Sigmoid colon (tissue), 7 donors: ENCODE data around the gene PRKCA. TPM values are rescaled to one million over a fixed set of nuclear protein-coding genes. Genes with fewer than 3 reads are reported as not detected.

Experiments used
- DNase-seq: peaks from one replicate; pipeline ENCODE4 v3.0.0-alpha.2; 2019
- H3K27ac ChIP-seq, 4 donors: fragments of 200-600 bp; sonication (generic); one replicate each; pipeline ENCODE4 v1.5.1; 2016 to 2019; ENCODE audit warnings: mild to moderate bottlenecking in 1 of 4
- H3K27me3 ChIP-seq, 3 donors: fragments of 200-600 bp; sonication (generic); one replicate each; pipeline ENCODE4 v1.5.1; 2019; ENCODE audit warnings: mild to moderate bottlenecking in 1 of 3
- H3K36me3 ChIP-seq, 4 donors: fragments of 200-600 bp; sonication (generic); one replicate each; pipeline ENCODE4 v1.5.1; 2016 to 2019
- H3K4me1 ChIP-seq, 4 donors: fragments of 200-600 bp; sonication (generic); one replicate each; pipeline ENCODE4 v1.5.1; 2017 to 2019
- H3K4me3 ChIP-seq, 4 donors: fragments of 200-600 bp; sonication (generic); one replicate each; pipeline ENCODE4 v1.5.1; 2017 to 2019; ENCODE audit warnings: mild to moderate bottlenecking in 2 of 4, moderate library complexity in 1 of 4
- H3K9me3 ChIP-seq, 4 donors: fragments of 200-600 bp in 3 of 4; sonication (generic) in 3 of 4; one replicate each; pipeline versions ENCODE4 v1.5.1 to v1.6.1; 2013 to 2019
- EP300 ChIP-seq, 4 donors: sonication (generic); formaldehyde crosslinking; IDR thresholded peaks; one replicate each; pipeline ENCODE4 v1.6.1; 2017; ENCODE audit warnings: antibody characterized with exemption in 4 of 4
- POLR2A ChIP-seq, 2 donors: fragments of 450-650 bp; IDR thresholded peaks; one replicate each; pipeline ENCODE4 v1.6.1; 2016; ENCODE audit warnings: antibody characterized with exemption in 2 of 2, mild to moderate bottlenecking in 2 of 2, moderate library complexity in 2 of 2
- POLR2AphosphoS5 ChIP-seq, 4 donors: sonication (generic); formaldehyde crosslinking; IDR thresholded peaks; one replicate each; pipeline ENCODE4 v1.6.1; 2017; ENCODE audit warnings: antibody characterized with exemption in 4 of 4
- WGBS, 2 donors: extraction: QIAGEN DNeasy Blood & Tissue Kit; methylation state at CpG; one replicate each; pipeline ENCODE4 v1.1.7; 2013; 5-methylcytosine and 5-hydroxymethylcytosine counted together
- intact Hi-C: fragments of 100-400 bp; cut with DNase I; formaldehyde crosslinking; loops from one replicate; pipeline ENCODE4 v1.15.1; 2023
- polyA plus RNA-seq, 3 donors: library from polyadenylated mRNA; stranded (reverse); fragments of 200-250 nt; gene quantifications; one replicate each; pipeline ENCODE4 v1.2.3, GENCODE V29; 2013
- total RNA-seq, 4 donors: library from RNA; depleted of rRNA; stranded (reverse); fragments of >200 nt; gene quantifications; one replicate each; pipeline ENCODE4 v1.1.0, GENCODE V29; 2016
- TF ChIP-seq, protein P1 (sequence below), 4 experiments: fragments of 450-650 bp in 3 of 4; fragments of 200-600 bp in 1 of 4; IDR thresholded peaks; one replicate each; pipeline ENCODE4 v1.5.1; 2016 to 2019; ENCODE audit warnings: antibody characterized with exemption in 4 of 4, mild to moderate bottlenecking in 3 of 4, moderate library complexity in 2 of 4
- donor health status: healthy with polysubstance abuse.
- donor health status: Bipolar disorder and iron deficiency.
- donor health status: healthy.

PRKCA gene
- total and polyA plus RNA-seq, 7 donors, result 6.6 to 58.4 (median 42.6) TPM

DNA sequence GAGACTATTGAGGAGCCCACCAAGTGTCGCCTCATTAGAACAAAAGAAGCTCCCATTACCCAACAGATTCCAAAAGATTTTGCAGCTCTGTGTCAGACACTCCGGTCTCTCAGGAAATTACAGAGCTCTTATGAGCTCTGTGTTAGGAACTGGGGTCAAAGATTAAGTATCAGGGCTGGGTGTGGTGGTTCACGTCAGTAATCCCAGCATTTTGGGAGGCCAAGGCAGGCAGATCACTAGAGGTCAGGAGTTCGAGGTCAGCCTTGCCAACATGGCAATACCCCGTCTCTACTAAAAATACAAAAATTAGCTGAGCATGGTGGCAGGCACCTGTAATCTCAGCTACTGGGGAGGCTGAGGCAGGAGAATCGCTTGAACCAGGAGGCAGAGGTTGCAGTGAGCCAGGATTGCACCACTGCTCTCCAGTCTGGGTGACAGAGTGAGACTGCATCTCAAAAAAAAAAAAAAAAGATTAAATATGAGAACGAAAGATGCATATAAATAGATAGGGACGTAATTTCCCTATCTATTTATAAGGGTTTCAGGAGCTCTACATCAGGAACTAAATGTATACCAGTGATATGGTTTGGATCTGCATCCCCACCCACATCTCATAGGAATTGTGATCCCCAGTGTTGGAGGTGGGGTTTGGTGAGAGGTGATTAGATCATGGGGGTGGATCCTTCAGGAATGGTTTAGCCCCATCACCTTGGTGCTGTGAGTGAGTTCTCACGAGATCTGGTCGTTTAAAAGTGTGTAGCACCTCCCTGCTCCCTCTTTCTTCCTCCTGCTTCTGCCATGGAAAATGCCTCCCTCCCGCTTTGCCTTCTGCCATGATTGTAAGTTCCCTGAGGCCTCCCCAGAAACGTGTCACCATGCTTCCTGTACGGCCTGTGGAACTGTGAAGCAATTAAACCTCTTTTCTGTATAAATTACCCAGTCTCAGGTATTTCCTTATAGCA is 111.4 kb downstream of the PRKCA start:
- no peak overlapping the region for H3K27ac ChIP-seq
- whole genome bisulfite sequencing, 2 donors, result 62 to 82% methylated on average over 13 of the region's 13 CpGs
- no peaks in the 10 kb centered on the region for H3K27me3 ChIP-seq
- no peaks in the 10 kb centered on the region for H3K9me3 ChIP-seq
- H3K36me3 ChIP-seq, result no peaks in the 10 kb centered on the region
- no peak overlapping the region for H3K4me3 ChIP-seq
- peaks cover 0 to 43% (median 15%) of the 10 kb centered on the region in 4 donors for H3K4me1 ChIP-seq
- TF ChIP-seq EP300 (IDR thresholded peaks at IDR 0.05), result no peak
- intact Hi-C loops, result no loop called here
- no peak for DNase-seq

DNA sequence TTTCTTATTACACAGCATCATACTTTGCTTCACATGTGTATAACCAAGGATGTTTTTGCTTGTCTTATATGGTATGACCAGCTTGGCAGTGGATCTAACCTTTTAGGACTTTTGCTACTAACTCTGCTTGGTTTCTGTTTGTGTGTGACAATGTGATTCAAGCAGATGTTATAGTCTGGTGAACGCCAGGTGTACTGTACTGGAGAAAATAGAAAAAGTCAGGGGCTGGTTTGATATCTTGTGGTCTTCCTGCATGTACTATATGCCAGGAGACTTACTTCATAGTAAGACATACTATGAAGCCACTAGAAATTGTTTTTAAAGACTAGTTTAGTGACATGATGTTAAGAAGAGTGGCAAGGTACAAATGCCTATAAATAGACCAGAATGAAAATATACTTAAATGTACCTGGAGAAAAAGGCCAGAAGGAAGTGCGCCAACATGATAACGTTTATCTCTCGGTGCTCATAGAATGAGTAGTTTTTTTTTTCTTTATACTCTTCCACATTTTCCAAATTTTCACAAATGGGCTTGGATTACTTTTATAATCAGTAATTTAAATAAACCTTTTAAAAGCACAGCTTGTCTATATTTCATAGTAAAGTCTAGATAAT is 112.3 kb downstream of the PRKCA start:
- Histone ChIP-seq H3K27ac (no peak overlapping the region), H3K36me3 (no peaks in the 10 kb centered on the region), H3K9me3 (no peaks in the 10 kb centered on the region), H3K4me3 (no peak overlapping the region), H3K4me1 (peaks cover 0 to 43% (median 15%) of the 10 kb centered on the region in 4 donors), H3K27me3 (no peaks in the 10 kb centered on the region)
- 26 to 65% methylated on average over 4 of the region's 4 CpGs for WGBS, 2 donors
- no peak for TF ChIP-seq EP300 (IDR thresholded peaks at IDR 0.05)
- no peak for TF ChIP-seq POLR2AphosphoS5 (IDR thresholded peaks at IDR 0.05)
- no peak for TF ChIP-seq POLR2A (IDR thresholded peaks at IDR 0.05)
- TF ChIP-seq, protein P1, sequence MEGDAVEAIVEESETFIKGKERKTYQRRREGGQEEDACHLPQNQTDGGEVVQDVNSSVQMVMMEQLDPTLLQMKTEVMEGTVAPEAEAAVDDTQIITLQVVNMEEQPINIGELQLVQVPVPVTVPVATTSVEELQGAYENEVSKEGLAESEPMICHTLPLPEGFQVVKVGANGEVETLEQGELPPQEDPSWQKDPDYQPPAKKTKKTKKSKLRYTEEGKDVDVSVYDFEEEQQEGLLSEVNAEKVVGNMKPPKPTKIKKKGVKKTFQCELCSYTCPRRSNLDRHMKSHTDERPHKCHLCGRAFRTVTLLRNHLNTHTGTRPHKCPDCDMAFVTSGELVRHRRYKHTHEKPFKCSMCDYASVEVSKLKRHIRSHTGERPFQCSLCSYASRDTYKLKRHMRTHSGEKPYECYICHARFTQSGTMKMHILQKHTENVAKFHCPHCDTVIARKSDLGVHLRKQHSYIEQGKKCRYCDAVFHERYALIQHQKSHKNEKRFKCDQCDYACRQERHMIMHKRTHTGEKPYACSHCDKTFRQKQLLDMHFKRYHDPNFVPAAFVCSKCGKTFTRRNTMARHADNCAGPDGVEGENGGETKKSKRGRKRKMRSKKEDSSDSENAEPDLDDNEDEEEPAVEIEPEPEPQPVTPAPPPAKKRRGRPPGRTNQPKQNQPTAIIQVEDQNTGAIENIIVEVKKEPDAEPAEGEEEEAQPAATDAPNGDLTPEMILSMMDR (IDR thresholded peaks at IDR 0.05), result no peak
- intact Hi-C loops, result no loop called here
- DNase-seq, result no peak

DNA sequence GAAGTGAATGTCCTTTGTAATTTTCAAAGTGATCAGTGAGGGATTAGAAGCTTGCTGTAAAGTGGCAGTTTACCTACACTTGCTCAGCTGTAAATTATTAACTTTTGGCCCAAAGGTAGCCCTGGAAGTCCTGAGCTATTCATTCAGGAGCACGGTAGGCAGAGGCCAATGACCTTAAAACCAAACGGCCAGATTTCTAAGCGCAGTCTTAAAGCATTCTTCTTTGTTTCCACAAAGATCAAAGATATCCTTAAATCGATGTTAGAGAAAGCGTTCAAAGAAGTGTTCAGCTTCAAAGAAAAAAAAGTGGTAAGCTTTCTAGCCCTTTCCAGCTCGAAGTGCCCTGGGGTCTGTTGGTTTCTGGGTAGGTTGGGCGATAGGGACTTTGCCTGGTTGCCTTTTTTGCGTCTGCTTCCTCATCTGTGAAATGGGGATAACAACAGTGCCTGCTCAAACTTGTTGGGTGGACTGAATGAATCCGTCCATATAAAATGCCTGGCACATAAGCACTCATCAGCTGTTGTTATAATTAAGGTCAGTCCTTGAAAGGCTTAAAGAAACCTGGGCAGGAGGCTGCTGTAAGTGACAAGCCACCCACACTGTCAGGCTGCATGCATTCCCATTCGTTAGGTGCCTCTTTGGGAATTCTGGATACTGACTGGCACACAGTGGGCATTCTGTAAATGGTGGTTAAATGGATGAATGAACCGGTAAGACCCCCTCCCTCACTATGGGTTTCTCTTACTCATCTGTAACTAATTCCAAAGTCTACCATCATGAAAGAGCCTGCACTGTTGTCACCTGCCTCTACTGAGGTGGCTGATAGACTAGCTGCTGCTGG is 113.2 kb downstream of the PRKCA start:
- H3K36me3 ChIP-seq, result no peaks in the 10 kb centered on the region
- 25 to 57% methylated on average over 11 of the region's 11 CpGs for WGBS, 2 donors
- DNase-seq, result no peak
- intact Hi-C loops, result no loop called here
- no peak for TF ChIP-seq POLR2A (IDR thresholded peaks at IDR 0.05)
- TF ChIP-seq, protein P1 (IDR thresholded peaks at IDR 0.05), result no peak
- no peak for TF ChIP-seq POLR2AphosphoS5 (IDR thresholded peaks at IDR 0.05)
- TF ChIP-seq EP300 (IDR thresholded peaks at IDR 0.05), result no peak
- H3K4me3 ChIP-seq, result no peak overlapping the region
- no peaks in the 10 kb centered on the region for H3K27me3 ChIP-seq
- H3K4me1 ChIP-seq, result peaks cover 0 to 43% (median 15%) of the 10 kb centered on the region in 4 donors
- no peaks in the 10 kb centered on the region for H3K9me3 ChIP-seq
- H3K27ac ChIP-seq, result no peak overlapping the region

DNA sequence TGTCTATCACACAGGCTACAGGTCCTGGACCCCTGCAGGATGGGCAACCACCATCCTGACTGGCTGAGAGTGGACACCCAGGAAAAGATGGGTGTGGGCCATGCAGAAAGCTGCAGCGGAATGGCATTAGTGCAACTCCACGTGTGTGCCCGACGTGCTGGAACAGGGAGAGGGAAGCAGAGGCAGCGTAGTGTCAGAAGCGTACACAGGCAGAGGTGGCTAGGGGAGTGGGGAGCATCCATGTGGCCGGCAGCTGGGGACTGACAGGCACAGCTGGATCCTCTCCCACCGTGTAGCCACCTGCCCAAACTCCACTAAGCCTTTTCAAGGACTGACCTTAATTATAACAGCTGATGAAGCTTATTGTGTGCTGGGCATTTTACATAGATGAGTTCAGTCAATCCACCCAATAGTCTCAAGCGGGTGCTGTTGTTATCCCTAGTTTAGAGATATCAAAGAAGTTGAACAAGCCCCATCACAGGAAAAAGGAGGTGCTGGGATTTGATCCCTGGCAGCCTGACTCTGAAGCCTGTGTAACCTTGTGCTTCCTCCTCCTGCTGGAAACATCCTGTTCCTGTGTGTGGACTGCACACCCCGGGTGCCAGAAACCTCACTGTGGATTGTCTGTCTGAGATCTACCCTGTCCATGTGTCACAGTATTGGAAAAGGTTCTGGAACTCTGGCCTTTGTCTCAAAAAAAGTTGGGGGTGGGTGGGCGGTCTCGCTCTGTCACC is 114.0 kb downstream of the PRKCA start:
- Histone ChIP-seq H3K9me3 (no peaks in the 10 kb centered on the region), H3K36me3 (no peaks in the 10 kb centered on the region), H3K27me3 (no peaks in the 10 kb centered on the region), H3K4me1 (peaks cover 0 to 37% (median 19%) of the 10 kb centered on the region in 4 donors), H3K27ac (no peak overlapping the region), H3K4me3 (no peak overlapping the region)
- no peak for DNase-seq
- intact Hi-C loops, result no loop called here
- TF ChIP-seq POLR2A (IDR thresholded peaks at IDR 0.05) (no peak), EP300 (IDR thresholded peaks at IDR 0.05) (no peak), POLR2AphosphoS5 (IDR thresholded peaks at IDR 0.05) (no peak)
- TF ChIP-seq, protein P1 (IDR thresholded peaks at IDR 0.05), result no peak
- 81 to 86% methylated on average over 12 of the region's 12 CpGs for WGBS, 2 donors
